Retinal pigment epithelial cell (primary cell): ENCODE results near the gene SLC5A6.

Source experiments
- DNase-seq: peaks from one replicate; pipeline ENCODE4 v3.0.0-alpha.2; 2010; ENCODE audit warnings: low read depth
- H3K4me3 ChIP-seq: 2 replicates; pipeline ENCODE4 v1.5.1; 2011; ENCODE audit warnings: mild to moderate bottlenecking, low read length, control low read depth, moderate library complexity
- TF ChIP-seq, protein P1 (sequence below): conservative IDR thresholded peaks from 2 replicates; pipeline ENCODE4 v1.5.1; 2011; ENCODE audit warnings: low read depth, low read length, control low read depth, inconsistent platforms

Gene SLC5A6

DNA sequence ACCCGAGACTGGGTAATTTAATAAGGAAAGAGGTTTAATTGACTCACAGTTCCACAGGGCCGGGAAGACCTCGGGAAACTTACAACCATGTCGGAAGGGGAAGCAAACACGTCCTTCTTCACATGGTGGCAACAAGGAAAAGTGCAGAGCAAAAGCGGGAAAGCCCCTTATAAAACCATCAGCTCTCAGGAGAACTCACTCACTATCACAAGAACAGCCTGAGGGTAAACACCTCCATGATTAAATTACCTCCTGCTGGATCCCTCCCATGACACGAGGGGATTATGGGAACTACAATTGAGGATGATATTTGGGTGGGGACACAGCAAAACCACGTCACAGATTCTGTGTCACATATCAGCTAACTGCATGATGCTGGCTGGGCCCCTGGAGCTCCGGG lies 51.9 kb downstream of the SLC5A6 start:
- DNase-seq = no peak
- H3K4me3 ChIP-seq = no peak overlapping the region
- TF ChIP-seq, protein P1, sequence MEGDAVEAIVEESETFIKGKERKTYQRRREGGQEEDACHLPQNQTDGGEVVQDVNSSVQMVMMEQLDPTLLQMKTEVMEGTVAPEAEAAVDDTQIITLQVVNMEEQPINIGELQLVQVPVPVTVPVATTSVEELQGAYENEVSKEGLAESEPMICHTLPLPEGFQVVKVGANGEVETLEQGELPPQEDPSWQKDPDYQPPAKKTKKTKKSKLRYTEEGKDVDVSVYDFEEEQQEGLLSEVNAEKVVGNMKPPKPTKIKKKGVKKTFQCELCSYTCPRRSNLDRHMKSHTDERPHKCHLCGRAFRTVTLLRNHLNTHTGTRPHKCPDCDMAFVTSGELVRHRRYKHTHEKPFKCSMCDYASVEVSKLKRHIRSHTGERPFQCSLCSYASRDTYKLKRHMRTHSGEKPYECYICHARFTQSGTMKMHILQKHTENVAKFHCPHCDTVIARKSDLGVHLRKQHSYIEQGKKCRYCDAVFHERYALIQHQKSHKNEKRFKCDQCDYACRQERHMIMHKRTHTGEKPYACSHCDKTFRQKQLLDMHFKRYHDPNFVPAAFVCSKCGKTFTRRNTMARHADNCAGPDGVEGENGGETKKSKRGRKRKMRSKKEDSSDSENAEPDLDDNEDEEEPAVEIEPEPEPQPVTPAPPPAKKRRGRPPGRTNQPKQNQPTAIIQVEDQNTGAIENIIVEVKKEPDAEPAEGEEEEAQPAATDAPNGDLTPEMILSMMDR = no peak

DNA sequence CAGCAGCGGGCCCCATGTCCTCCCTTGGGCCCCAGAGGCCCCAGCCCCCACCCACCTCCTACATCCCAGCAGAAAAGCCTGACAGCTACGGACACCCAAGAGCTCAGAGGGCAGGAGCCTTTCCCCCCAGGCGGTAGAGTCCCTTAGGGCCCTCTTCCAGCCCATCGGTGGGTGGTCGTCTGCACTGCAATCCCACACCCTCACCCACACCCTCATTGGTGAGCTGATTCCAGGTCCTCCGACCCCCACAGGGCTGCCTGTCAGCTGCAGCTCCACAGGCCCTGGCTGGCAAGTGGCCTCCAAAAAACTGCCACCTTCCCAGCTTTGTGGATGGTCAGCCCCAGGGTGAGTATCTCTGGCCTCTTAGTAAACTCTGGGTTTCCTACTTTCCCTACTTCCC lies 52.8 kb downstream of the SLC5A6 start:
- TF ChIP-seq, protein P1 = no peak
- H3K4me3 ChIP-seq = no peak overlapping the region
- no peak for DNase-seq

DNA sequence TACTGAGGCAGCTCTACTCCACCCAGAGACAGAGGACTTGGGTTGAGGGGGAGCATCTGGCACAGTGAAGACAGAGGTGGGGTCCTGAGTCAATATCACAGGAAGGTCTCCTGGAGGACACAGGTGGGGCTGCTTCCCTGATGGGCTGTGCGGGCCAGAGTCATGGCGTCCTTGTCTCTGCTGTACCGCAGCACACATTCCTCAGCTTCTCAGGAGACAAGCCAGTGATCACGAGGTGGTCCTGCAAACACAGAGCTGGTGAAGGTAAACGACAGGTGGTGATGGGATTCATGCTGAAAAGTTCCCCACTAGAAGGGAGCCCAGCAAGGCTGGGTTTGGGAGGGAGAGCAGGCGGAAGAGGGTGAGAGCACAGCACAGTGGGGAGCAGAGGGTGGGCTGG lies 53.6 kb downstream of the SLC5A6 start:
- DNase-seq = no peak
- TF ChIP-seq, protein P1 = no peak
- H3K4me3 ChIP-seq = no peak overlapping the region

DNA sequence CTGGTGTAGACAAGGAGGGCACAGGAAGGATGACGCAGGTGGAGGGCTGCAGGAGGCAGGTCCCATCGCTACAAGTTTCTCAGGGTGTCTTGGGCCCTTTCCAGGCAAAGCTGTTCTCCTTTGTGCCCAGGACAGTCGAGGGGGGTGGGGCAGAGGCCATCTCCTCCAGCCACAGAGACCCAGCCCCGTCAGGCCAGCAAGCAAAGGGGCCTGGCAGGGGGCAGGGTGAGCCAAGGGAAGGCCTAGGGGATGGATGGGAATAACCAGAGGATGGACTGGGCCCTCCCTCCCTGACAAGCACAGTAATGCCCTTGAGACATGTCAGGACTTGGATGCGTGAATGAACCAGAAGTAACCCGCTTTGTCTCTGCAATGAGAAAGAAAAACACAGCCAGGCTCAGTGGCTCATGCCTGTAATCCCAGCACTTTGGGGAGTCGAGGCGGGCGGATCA lies 57.0 kb downstream of the SLC5A6 start:
- H3K4me3 ChIP-seq = no peak overlapping the region
- DNase-seq = no peak
- TF ChIP-seq, protein P1 = no peak

DNA sequence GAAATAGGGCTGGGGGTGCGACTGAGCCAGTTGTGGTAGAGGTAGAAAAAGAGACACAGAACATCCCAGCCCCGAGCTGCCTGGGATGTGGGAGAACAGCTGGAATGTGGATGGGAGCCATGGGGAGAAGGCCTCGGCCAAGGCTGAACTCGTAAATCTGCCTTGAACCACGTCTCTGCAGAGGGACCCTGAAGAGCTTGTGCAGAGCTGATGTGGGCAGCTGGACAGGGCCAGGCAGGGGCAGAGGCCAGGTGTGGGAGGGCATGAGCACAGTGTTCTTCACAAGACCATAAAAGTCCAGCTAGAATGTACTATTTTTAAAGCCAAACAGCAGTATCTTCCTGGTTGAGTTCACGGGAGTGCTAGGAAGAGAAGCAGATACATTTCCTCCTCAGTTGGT lies 57.6 kb downstream of the SLC5A6 start:
- no peak for DNase-seq
- TF ChIP-seq, protein P1 = no peak
- H3K4me3 ChIP-seq = no peak overlapping the region

DNA sequence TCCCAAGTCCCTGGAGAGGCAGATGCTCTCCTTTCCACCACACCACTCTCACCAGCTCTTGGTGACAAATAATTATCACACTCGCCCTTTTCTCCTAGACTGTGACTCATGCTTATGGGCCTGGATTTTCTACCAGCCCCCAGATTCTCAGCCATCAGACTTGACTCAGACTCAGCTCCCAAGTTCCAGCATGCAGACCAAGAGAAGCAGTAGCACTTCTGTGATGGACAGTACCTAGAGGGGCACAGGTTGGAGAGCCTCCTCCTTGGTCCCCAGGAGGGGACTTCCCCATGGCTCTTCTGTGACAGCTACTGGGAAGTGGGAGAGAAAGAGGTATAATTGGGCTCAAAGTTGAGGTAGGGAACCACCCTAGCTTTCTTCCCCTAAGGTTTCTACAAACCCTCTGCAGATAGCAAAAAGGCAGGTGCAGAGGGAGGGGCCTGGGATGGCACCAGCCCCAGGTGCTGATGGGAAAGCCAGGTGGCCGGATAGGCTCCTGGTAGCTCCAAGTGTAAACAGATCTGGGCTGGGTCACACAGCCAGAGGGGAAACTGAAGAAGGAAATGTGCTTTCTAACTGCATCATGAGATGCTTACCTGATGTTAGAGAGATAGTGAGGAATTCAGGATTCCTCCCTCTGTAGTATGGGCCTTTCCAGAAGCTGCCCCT lies 59.1 kb downstream of the SLC5A6 start:
- DNase-seq = no peak
- H3K4me3 ChIP-seq = no peak overlapping the region
- TF ChIP-seq, protein P1 = no peak

DNA sequence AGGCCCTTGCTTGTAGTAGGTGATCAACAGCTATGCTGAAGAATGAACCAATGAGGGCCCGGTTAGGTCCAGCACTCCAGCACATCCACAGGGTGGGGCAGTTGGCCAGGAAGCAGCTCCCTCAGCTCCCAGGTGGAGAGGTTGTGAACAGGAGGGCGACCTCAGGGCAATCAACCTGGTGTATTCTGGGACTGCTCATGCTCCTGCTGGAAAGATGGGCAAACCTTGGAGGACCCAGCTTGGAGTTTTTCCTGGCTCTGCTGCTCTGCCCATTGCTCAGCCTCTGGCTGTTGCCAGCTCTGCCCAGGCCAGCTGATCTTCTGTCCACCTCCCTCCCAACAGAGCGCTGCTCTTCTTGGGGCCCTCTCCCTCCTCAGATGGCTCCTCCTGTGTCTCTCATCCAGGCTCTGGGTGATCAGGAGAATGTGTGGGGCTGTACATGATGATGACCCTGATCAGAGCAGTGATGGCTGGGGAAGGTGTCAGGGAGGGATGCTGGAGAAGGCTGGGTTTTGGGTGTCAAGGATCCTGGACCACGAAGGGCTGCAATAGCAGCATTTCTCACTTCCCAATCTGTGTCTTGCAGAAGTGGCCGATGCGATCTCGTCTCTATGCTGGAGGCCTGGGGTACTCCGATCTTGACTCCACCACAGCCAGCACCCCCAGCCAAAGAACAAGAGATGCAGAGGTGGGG lies 59.8 kb downstream of the SLC5A6 start:
- no peak overlapping the region for H3K4me3 ChIP-seq
- DNase-seq = no peak

More for the DNA sequence above, 59.8 kb downstream of the SLC5A6 start:
- TF ChIP-seq, protein P1 = no peak
